Measurements from ENCODE around the gene MREG. TPM values are rescaled to one million over a fixed set of nuclear protein-coding genes. Genes with fewer than 3 reads are reported as not detected.

MREG gene, protein sequence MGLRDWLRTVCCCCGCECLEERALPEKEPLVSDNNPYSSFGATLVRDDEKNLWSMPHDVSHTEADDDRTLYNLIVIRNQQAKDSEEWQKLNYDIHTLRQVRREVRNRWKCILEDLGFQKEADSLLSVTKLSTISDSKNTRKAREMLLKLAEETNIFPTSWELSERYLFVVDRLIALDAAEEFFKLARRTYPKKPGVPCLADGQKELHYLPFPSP
- polyA plus RNA-seq: 21.9 and 31.7 TPM in 2 replicates

DNA sequence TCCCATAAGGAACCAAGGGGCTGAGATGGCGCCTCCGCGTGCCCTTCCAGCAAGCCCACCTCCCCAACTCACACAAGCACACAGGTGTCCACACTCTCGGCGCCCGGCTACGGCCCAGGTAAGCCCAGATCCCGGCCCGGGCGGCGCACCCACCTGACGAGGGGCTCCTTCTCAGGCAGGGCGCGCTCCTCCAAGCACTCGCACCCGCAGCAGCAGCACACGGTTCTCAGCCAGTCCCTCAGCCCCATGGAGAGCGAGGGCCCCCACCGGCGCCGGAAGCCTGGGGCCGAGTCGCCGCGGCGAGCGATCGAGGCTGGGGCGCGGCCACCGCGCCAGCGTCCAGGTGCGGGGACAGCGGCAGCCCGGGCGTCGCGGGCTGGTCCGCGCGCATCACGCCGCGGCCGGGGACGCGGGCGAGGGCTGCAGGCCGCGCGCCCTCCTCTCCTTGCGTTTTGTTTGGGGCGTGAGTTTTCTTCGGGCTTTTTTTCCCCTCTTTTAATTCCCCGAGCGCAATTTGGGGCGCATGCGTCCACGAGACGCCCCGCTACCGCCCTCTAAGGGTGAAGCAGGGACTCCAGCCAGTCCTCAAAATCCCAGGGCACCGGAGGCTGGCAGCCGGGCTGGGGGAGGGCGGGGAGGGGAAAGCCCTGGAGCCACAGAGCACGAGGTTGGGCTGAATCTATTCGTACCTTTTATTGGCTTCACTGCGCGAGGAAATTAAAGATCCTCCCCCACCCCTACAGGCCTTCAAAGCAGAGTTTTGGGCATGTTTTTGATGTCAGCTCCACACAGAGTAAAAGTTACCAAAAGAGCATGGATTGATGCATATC is at the start of gene MREG:
TSS of gene MREG (minus strand) at position 472 of the 830 bp plus-strand sequence. CDS start at position 248, 224 bp downstream.

Other genes with a start within 250 kb of the MREG start
- gene PECR, start 68.3 kb upstream of the MREG start, polyA plus RNA-seq: 2.4 and 5.4 TPM in 2 replicates
- 1.9 and 2.9 TPM in 2 replicates for gene TMEM169, start 68.4 kb upstream of the MREG start, polyA plus RNA-seq
- 357 and 369 TPM in 2 replicates for gene XRCC5, start 95.8 kb upstream of the MREG start, polyA plus RNA-seq

All from Purkinje cell (primary cell).